CD4-positive, alpha-beta T cell treated with Interferon alpha-2 for 1 hour (primary cell): ENCODE data around the gene DMD.
"Not testable (repeated sequence)": the region's sequence is repeated elsewhere in the genome, so short reads cannot be mapped to it uniquely, and the experiment has no call there.

ENCODE experiments used
- DNase-seq, 2 donors: peaks; one replicate each; pipeline ENCODE4 v3.0.0-alpha.2; 2020 to 2022

Gene DMD

GRCh38 chrX:32597777-32598176 is 613.6 kb downstream of the DMD start:
- no peak for DNase-seq

DNA sequence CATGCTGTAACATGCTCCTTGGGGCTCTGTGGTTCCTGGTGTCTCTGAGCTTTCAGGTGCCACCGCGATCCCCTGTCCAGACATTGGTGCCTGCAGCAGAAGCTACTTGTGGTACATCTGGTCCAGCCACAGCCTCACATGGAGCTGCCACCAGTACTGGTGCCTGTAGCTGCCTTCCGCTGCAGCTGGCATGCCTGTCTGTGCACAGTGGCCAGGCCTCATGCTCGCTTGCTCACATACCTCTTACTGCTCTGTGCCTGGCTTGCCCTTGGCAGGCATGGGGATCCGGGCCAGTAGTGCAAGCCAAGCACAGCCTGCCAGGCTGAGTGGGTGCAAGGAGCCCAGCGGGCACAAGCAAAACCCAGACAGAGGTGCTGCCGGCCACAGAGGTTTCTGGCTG is 618.6 kb downstream of the DMD start:
- no peak for DNase-seq

DNA sequence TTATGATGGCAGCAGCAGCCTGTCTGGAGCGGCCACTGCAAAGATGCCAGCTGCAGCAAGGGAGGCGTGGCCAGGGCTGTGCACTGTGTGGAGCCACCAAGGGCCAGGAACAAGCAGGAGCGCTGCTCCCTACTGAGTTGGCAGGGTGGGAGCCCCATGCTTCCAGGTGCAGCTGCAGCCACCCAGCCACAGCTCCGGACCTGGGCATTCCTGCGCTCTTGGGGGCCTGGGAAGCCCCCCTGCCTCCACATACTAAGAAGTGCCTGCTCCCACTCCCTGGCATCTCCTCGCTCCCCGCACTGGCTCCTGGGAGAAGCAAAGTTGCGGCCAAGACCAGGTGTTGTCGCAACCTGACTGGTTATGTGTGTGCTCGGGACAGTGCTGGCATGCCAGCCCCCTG is 619.8 kb downstream of the DMD start:
- no peak for DNase-seq

DNA sequence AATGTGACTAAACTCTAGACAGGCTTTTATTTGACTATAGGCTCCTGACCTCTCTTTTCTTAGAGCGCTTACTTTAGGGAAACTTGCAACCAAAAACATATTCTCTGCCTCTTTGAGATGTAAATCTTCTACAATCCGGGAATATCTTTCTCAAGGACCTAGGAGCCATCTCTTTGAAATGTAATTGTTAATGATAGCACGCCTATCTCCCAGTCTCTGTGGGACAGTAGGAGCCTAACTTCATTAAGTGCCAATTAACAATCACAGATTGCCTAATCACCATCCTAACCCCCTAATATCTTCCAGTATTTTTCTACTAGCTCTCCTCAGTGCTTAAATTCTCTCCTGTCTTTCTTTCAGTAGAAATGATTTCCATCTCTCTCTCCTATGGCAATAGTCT is 628.6 kb downstream of the DMD start:
- no peak for DNase-seq

GRCh38 chrX:32576885-32577284 is 634.5 kb downstream of the DMD start:
- no peak for DNase-seq

GRCh38 chrX:32572644-32573043 is 638.7 kb downstream of the DMD start:
- no peak for DNase-seq

GRCh38 chrX:32571579-32571978 is 639.8 kb downstream of the DMD start:
- no peak for DNase-seq

- no peak for DNase-seq
Observed at GRCh38 chrX:32562261-32562660, 649.1 kb downstream of the DMD start.

DNA sequence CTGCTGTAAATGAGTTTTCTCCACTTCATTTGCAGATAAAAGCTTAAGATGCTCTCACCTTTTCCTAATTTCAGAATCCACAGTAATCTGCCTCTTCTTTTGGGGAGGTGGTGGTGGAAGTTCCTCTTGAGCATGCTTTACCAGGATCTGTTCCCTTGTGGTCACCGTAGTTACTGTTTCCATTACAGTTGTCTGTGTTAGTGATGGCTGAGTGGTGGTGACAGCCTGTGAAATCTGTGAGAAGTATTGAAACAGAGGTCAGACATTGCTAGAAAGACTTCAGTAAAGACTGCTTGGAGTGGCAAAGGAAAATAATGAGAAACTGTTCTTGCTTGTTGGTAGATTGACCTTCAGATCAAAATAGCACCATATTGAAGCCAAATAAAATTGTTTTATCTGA is 666.2 kb downstream of the DMD start:
- DNase-seq: no peak

DNA sequence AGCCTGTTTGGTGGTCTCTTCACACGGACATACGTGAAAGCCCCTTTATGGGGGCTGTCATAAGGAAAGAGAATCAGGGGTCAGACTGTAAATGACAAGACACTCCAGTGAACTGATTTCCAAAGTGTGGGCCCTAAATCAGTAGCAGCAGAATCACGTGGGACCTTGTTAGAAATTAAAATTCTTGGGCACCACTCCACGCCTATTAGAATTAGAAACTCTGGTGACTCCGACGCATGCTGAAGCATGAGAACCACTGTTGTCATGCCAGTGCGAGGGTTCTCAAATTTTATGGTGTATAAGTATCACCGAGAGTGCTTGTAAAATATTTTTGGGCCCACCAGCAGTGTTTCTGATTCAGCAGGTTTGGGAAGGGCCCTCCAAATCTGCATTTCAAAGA is 672.8 kb downstream of the DMD start:
- no peak for DNase-seq

DNA sequence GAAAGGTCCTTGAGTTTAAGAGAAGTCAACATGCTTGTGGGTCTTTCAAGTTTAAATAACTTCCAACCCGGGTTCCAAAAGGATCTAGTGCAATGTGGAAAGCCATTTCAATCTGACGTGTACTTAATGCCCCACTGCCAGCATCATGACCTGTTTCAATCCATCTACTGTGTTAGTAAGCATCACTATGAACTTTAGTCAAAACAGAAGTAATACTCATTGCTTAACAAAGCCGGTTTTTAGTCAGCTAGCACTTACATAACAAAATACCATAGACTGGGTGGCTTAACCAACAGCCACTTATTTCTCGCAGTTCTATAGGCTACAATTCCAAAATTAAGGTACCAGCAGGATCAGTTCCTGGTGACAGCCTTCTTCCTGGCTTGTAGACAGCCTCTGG is 677.5 kb downstream of the DMD start:
- DNase-seq: no peak

- DNase-seq: no peak
Observed at GRCh38 chrX:32532262-32532661, 679.1 kb downstream of the DMD start.

DNA sequence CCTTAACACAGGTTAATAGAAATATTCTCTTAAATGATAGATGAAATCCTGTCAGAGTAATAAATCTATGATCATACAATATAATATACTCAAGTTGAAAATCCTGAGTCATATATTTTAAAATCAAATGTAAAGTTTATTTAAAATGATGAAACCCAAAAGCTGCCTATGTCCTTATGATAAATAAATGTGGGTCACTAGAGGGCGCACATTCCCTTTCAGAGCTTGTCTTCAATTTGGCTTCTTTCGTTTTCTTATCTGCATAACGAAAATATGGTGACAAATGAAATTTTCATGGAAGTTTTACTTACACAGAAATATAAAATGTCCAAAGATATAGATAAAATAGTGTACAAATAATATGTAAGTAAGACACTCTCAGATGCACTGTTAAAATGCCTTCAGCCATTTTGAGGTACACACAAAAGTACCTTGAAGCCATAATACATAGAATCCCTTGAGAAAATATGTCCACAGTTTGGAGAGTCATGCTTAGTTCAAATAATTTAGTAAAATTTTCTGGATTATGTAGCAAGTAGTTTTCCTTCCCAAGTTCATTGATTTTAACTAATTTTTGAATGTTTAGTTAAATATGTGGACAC is 680.4 kb downstream of the DMD start:
- peak in 1 of 2 donors; percentile 17 for DNase-seq

GRCh38 chrX:32528451-32528850 is 682.9 kb downstream of the DMD start:
- DNase-seq: not testable (repeated sequence)

DNA sequence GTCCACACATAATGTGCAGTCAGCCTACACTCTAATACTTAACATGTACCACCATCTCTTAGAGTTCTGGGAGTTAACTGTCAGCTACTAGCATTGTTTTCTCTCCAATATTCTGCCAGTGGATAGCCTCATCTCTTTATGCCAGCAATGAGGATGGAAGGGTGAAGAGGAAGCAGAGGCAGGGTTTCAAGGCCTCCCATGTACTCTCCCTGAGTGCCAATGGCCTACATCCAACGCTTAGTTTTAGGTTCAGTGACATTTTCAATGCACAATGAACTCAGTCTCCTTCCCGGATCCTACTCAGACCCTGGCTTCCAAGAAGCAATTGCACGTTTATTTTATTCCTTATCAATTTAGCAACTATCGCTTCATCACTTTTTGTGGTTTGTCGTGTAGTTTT is 686.1 kb downstream of the DMD start:
- no peak for DNase-seq

DNA sequence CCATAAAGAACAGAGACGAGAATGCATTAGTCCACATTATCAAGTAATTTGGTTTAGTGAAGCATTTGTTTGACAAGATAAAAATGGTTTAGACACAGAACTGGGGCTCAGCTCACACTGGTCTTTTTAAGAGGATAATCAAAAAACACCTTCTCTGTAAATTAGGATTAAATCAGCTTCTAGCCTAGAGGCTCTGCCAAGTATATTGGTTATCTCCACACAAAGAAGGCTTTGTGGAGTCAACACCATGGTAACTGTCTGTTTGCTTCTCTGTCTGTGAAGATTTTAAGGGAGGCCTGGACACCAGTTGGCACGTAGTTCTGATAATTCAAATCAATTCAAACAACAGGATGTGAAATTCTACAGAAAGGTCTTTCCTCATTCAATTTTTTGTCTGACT is 687.0 kb downstream of the DMD start:
- DNase-seq: no peak

- DNase-seq: no peak
Observed at GRCh38 chrX:32520789-32521188, 690.6 kb downstream of the DMD start.

GRCh38 chrX:32514986-32515385 is 696.4 kb downstream of the DMD start:
- no peak for DNase-seq

GRCh38 chrX:32501606-32502005 is 709.7 kb downstream of the DMD start:
- no peak for DNase-seq

GRCh38 chrX:32496671-32497070 is 714.7 kb downstream of the DMD start:
- no peak for DNase-seq

GRCh38 chrX:32495855-32496254 is 715.5 kb downstream of the DMD start:
- DNase-seq: no peak

DNA sequence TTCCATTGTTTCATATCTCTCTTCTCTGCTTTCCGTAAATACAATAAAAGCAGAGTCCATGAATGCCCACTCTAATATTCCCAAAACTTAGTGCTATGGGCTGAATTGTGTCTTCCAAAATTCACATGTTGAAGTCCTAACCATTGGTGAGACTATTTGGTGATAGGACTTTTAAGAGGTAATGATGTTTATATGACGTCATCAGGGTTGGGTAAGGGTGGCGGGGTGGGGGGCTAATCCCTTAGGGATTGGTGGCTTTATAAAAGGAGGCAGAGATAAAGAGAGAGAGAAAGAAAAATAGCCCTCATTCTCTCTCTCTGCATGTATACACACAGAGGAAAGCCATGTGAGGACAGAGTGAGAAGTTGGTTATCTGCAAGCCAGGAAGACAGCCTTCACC is 722.2 kb downstream of the DMD start:
- DNase-seq: no peak

- DNase-seq: no peak
Observed at GRCh38 chrX:32483534-32484136, 727.7 kb downstream of the DMD start.

- no peak for DNase-seq
Observed at GRCh38 chrX:32480019-32480418, 731.3 kb downstream of the DMD start.

- DNase-seq: no peak
Observed at GRCh38 chrX:32472364-32472763, 739.0 kb downstream of the DMD start.
